ENCODE data around the gene UBTF. TPM values are rescaled to one million over a fixed set of nuclear protein-coding genes. Genes with fewer than 3 reads are reported as not detected.
A peak's percentile ranks its signal among the peaks of the same experiment; 100 is the strongest.

Gene UBTF
- total and polyA plus RNA-seq, 9 donors, result 29.6 to 128 (median 81.5) TPM

- DNase-seq, result no peak
- Histone ChIP-seq H3K27me3 (no peaks in the 10 kb centered on the region), H3K36me3 (no peaks in the 10 kb centered on the region), H3K4me3 (no peak overlapping the region), H3K4me1 (ENCODE audit: insufficient read depth) (peaks cover 15% of the 10 kb centered on the region), H3K27ac (no peak overlapping the region), H3K9me3 (no peaks in the 10 kb centered on the region)
- TF ChIP-seq CTCF (IDR thresholded peaks at IDR 0.05) (no peak), POLR2A (IDR thresholded peaks at IDR 0.05) (no peak), EP300 (IDR thresholded peaks at IDR 0.05) (no peak)
- intact Hi-C loops (cut with DNase I), result loop anchor here in 2 of 4 donors (5.0 kb wide), 2 partner anchors 108 to 118 kb away; partner anchors contain the start of gene SLC25A39 (in 1 of the 2)
- WGBS, 3 donors, result 79 to 100% (median 97%) methylated on average over 1 of the region's 1 CpG
Measured at GRCh38 chr17:44214230-44214494, 5.3 kb downstream of the UBTF start.

- no peak overlapping the region for H3K4me3 ChIP-seq
- H3K27ac ChIP-seq, result no peak overlapping the region
- DNase-seq, result peak in 1 of 5 donors; percentile 45
- H3K27me3 ChIP-seq, result no peaks in the 10 kb centered on the region
- H3K9me3 ChIP-seq, result no peaks in the 10 kb centered on the region
- TF ChIP-seq EP300 (IDR thresholded peaks at IDR 0.05) (no peak), POLR2A (IDR thresholded peaks at IDR 0.05) (no peak), CTCF (IDR thresholded peaks at IDR 0.05) (no peak)
- peaks cover 15% of the 10 kb centered on the region for H3K4me1 ChIP-seq (ENCODE audit: insufficient read depth)
- intact Hi-C loops (cut with DNase I), result loop anchor here in 2 of 4 donors (5.0 kb wide), 2 partner anchors 109 to 119 kb away; partner anchors contain the start of gene SLC25A39 (in 1 of the 2)
- WGBS, 3 donors, result 67 to 72% (median 69%) methylated on average over 15 of the region's 15 CpGs
- H3K36me3 ChIP-seq, result no peaks in the 10 kb centered on the region
Measured at GRCh38 chr17:44213403-44214229, 5.9 kb downstream of the UBTF start.

- no peaks in the 10 kb centered on the region for H3K9me3 ChIP-seq
- no peaks in the 10 kb centered on the region for H3K36me3 ChIP-seq
- peaks cover 10% of the 10 kb centered on the region for H3K4me1 ChIP-seq (ENCODE audit: insufficient read depth)
- no peak overlapping the region for H3K4me3 ChIP-seq
- no peak overlapping the region for H3K27ac ChIP-seq
- DNase-seq, result no peak
- H3K27me3 ChIP-seq, result no peaks in the 10 kb centered on the region
- 41 to 55% (median 50%) methylated on average over 23 to 31 of the region's 31 CpGs for WGBS, 3 donors
- intact Hi-C loops (cut with DNase I), result loop anchor here in 2 of 4 donors (5.0 kb wide), 2 partner anchors 110 to 120 kb away; partner anchors contain the start of gene SLC25A39 (in 1 of the 2)
- TF ChIP-seq POLR2A (IDR thresholded peaks at IDR 0.05) (no peak), CTCF (IDR thresholded peaks at IDR 0.05) (no peak), EP300 (IDR thresholded peaks at IDR 0.05) (no peak)
Measured at GRCh38 chr17:44212507-44213402, 6.7 kb downstream of the UBTF start.

Data from ovary (tissue), 9 donors.